ENCODE data around the gene GDNF. TPM values are rescaled to one million over a fixed set of nuclear protein-coding genes. Genes with fewer than 3 reads are reported as not detected.

GDNF gene
- total RNA-seq, 1 experiment from 2014 or later: not detected

- peaks cover 8% of the 10 kb centered on the region; the same call in 1 of the 2 replicates for H3K9me3 ChIP-seq
- intact Hi-C loops (cut with micrococcal nuclease; ENCODE audit: unreplicated experiment): no loop called here
- BruUV-seq (replicated peaks): no TSS peak
- H3K36me3 ChIP-seq (ENCODE audit: control insufficient read depth, insufficient read depth, low read length): no peaks in the 10 kb centered on the region
- peaks cover 32% of the 10 kb centered on the region for H3K9me3 Mint-ChIP-seq (ENCODE audit: unreplicated experiment)
- H3K4me1 ChIP-seq: no peaks in the 10 kb centered on the region
- POLR2A ChIA-PET: no interaction called here
- no peak for DNase-seq
- CTCF ChIA-PET: no interaction called here
- no peak for TF ChIP-seq CTCF (IDR thresholded peaks at IDR 0.05; ENCODE audit: insufficient read depth in 1 of 2, low read depth in 1 of 2, low read length in 1 of 2, severe bottlenecking in 1 of 2, unreplicated experiment in 1 of 2)
- no peaks in the 10 kb centered on the region for H3K27me3 ChIP-seq (replicated peaks; ENCODE audit: control insufficient read depth, insufficient read depth, low read length)
- no peak overlapping the region for H3K4me3 Mint-ChIP-seq (ENCODE audit: unreplicated experiment)
- H3K4me3 ChIP-seq (ENCODE audit: low read depth, low read length): no peak overlapping the region
- H3K27ac Mint-ChIP-seq (ENCODE audit: unreplicated experiment): no peak overlapping the region
- H3K4me1 Mint-ChIP-seq (ENCODE audit: low read depth, unreplicated experiment): no peaks in the 10 kb centered on the region
- no peaks in the 10 kb centered on the region for H3K27me3 Mint-ChIP-seq (ENCODE audit: insufficient read depth, unreplicated experiment)
- no peaks in the 10 kb centered on the region for H3K36me3 Mint-ChIP-seq (ENCODE audit: insufficient read depth, unreplicated experiment)
Measured at GRCh38 chr5:37792975-37793631, 46.7 kb downstream of the GDNF start.

- H3K9me3 Mint-ChIP-seq (ENCODE audit: unreplicated experiment): peaks cover 39% of the 10 kb centered on the region
- H3K4me1 Mint-ChIP-seq (ENCODE audit: low read depth, unreplicated experiment): no peaks in the 10 kb centered on the region
- no peaks in the 10 kb centered on the region for H3K27me3 Mint-ChIP-seq (ENCODE audit: insufficient read depth, unreplicated experiment)
- no peak overlapping the region for H3K27ac Mint-ChIP-seq (ENCODE audit: unreplicated experiment)
- ChIA-PET POLR2A (no interaction called here), CTCF (no interaction called here)
- Histone ChIP-seq H3K4me1 (no peaks in the 10 kb centered on the region), H3K27me3 (replicated peaks; ENCODE audit: control insufficient read depth, insufficient read depth, low read length) (no peaks in the 10 kb centered on the region), H3K4me3 (ENCODE audit: low read depth, low read length) (no peak overlapping the region), H3K36me3 (ENCODE audit: control insufficient read depth, insufficient read depth, low read length) (no peaks in the 10 kb centered on the region), H3K9me3 (peaks cover 8% of the 10 kb centered on the region; the same call in 1 of the 2 replicates)
- intact Hi-C loops (cut with micrococcal nuclease; ENCODE audit: unreplicated experiment): no loop called here
- DNase-seq: no peak
- no peak for TF ChIP-seq CTCF (IDR thresholded peaks at IDR 0.05; ENCODE audit: insufficient read depth in 1 of 2, low read depth in 1 of 2, low read length in 1 of 2, severe bottlenecking in 1 of 2, unreplicated experiment in 1 of 2)
- no TSS peak for BruUV-seq (replicated peaks)
- H3K36me3 Mint-ChIP-seq (ENCODE audit: insufficient read depth, unreplicated experiment): no peaks in the 10 kb centered on the region
- no peak overlapping the region for H3K4me3 Mint-ChIP-seq (ENCODE audit: unreplicated experiment)
Measured at GRCh38 chr5:37791321-37791720, 48.5 kb downstream of the GDNF start.

GRCh38 chr5:37789991-37790390, 49.9 kb downstream of the GDNF start:
- Histone ChIP-seq H3K4me3 (ENCODE audit: low read depth, low read length) (no peak overlapping the region), H3K36me3 (ENCODE audit: control insufficient read depth, insufficient read depth, low read length) (no peaks in the 10 kb centered on the region), H3K9me3 (peaks cover 14% of the 10 kb centered on the region), H3K4me1 (no peaks in the 10 kb centered on the region), H3K27me3 (replicated peaks; ENCODE audit: control insufficient read depth, insufficient read depth, low read length) (no peaks in the 10 kb centered on the region)
- Mint-ChIP-seq H3K36me3 (ENCODE audit: insufficient read depth, unreplicated experiment) (no peaks in the 10 kb centered on the region), H3K9me3 (ENCODE audit: unreplicated experiment) (peaks cover 44% of the 10 kb centered on the region), H3K4me3 (ENCODE audit: unreplicated experiment) (no peak overlapping the region), H3K27ac (ENCODE audit: unreplicated experiment) (no peak overlapping the region), H3K4me1 (ENCODE audit: low read depth, unreplicated experiment) (no peaks in the 10 kb centered on the region), H3K27me3 (ENCODE audit: insufficient read depth, unreplicated experiment) (no peaks in the 10 kb centered on the region)
- ChIA-PET POLR2A (no interaction called here), CTCF (no interaction called here)
- intact Hi-C loops (cut with micrococcal nuclease; ENCODE audit: unreplicated experiment): no loop called here
- no TSS peak for BruUV-seq (replicated peaks)
- DNase-seq: no peak
- TF ChIP-seq CTCF (IDR thresholded peaks at IDR 0.05; ENCODE audit: insufficient read depth in 1 of 2, low read depth in 1 of 2, low read length in 1 of 2, severe bottlenecking in 1 of 2, unreplicated experiment in 1 of 2): no peak

Measured in Caco-2 (cell line).